IPS-18c (cell line): ENCODE results near the gene RPL19.
"Not testable (repeated sequence)": the region's sequence is repeated elsewhere in the genome, so short reads cannot be mapped to it uniquely, and the experiment has no call there.

Source experiments
- H3K4me3 ChIP-seq: 2 replicates; pipeline ENCODE4 v1.7.0; 2013; ENCODE audit warnings: low read depth, mild to moderate bottlenecking, low read length, moderate library complexity; ENCODE audit not compliant: insufficient read depth
- H3K9me3 ChIP-seq: one replicate; pipeline ENCODE4 v1.6.1; 2013; ENCODE audit warnings: mild to moderate bottlenecking, low read length, moderate library complexity; ENCODE audit not compliant: control insufficient read depth, insufficient read depth

Gene RPL19

DNA sequence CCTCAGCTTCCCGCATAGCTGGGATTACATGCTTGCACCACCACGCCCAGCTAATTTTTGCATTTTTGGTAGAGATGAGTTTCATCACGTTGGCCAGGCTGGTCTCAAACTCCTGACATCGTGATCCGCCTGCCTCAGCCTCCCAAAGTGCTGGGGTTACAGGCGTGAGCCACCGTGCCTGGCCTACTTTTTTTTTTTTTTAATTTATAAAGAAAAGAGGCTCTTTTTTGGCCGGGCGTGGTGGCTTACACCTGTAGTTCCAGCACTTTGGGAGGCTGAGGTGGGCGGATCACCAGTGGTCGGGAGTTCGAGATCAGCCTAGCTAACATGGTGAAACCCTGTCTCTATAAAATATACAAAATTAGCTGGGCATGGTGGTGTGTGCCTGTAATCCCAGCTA, 50.0 kb downstream of the RPL19 start:
- H3K9me3 ChIP-seq, H3K4me3 ChIP-seq: not testable (repeated sequence)

DNA sequence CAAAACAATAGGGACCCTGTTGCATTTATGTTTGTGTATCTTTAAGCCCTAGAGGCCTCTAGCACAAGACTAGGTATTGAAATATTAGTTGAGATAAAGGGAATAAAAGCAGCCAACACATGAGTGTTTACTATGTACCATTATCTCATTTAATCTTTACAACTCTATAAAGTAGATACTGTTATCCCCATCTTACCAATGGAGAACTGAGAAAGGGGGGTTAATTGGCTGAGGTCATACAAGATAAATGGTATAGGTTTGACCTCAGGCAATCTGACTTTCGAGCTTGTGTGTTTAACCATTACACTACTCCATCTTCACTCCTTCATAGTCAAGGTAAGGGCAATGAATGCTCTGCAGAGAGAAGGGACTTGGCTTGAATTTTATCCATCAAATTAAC, 51.9 kb downstream of the RPL19 start:
- Histone ChIP-seq H3K4me3 (no peak overlapping the region), H3K9me3 (no peaks in the 10 kb centered on the region)

DNA sequence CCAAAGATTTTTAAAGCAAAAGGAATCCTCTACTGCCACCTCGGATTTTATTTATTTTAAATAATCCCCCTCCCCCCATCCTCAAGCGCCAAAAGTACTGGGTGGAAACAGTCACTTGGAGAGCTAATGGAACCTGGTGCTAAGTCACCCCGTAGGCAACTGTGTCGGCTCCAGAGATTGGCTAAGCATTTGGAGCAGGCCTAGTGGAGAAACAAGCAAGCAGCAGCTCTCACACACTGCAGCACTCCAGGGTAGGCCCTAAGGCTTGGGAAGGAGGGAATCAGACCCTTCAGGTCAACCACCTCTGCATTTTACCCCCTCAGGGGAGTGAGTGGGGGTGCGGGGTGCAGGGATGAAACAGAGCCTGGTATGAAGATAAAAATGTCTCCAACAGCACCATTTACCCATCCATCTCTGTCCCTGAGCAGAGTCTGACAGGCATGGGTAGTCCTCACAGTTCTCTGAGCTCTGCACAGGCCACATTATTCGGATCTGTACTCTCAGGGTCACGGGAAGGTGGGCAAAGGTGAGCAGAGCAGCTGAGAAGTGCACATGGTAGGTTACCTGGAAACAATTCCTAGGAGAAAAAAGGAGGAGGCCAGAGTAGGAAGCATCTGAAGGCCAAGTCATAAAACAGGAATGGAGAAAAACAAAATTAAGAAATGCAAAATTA, 52.8 kb downstream of the RPL19 start:
- Histone ChIP-seq H3K9me3 (no peaks in the 10 kb centered on the region), H3K4me3 (no peak overlapping the region)
